HG03066 (cell line): Measurements from ENCODE around the gene SERPINB1.

Experiments used
- ATAC-seq: cut with Tn5 transposase; IDR thresholded peaks from one replicate; pipeline ENCODE4 v1.9.1; 2021; ENCODE audit warnings: low read depth; ENCODE audit not compliant: unreplicated experiment

SERPINB1 gene

DNA sequence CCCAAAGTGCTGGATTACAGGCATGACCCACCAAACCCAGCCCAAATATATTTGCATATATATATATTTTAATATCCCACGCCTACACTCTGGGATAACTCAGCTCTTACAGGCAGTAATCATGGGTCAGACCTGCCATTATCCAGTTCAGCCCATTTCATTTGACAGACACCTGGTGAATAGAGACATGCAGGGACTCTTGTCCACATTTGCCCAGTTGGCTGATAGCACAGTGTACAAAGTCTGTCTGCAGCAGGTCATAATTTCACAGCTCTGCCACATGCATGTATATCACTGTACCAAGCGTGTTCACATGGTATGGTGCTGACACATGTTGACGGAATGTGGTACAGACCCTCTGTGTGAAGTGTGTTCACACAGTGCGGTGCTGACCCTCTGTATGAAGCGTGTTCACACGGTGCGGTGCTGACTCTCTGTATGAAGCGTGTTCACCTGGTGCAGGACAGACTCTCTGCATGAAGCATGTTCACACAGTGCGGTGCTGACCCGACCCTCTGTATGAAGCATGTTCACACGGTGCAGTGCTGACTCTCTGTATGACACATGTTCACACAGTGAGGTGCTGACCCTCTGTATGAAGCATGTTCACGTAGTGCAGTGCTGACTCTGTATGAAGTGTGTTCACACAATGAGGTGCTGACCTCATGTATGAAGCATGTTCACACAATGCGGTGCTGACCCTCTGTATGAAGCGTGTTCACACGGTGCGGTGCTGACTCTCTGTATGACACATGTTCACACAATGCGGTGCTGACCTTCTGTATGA is 10.3 kb upstream of the SERPINB1 start:
- no peak for ATAC-seq

DNA sequence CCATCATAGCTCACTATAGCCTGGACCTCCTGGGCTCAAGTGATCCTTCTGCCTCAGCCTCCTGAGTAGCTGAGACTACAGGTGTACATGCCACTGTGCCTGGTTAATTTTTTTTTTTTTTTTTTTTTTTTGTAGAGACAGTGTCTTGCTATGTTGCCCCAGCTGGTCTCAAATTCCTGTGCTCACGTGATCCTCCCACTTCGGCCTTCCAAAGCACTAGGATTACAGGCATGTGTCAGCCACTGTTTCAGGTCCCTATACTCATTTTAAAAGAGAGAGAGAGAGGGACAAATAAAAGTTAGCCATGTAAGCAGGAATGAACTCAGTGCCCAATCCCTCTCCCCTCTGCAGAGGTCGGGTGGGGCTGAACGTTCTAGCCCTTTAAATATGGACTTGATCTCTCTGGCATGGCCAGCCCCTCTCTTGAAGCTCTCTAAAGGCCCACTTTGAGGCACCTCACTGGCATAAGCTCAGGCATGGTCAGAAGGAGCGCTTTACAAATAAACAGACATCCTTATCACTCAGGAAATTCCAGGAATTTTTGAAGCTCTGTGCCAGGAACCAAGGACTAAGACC is 9.0 kb upstream of the SERPINB1 start:
- ATAC-seq, result no peak

DNA sequence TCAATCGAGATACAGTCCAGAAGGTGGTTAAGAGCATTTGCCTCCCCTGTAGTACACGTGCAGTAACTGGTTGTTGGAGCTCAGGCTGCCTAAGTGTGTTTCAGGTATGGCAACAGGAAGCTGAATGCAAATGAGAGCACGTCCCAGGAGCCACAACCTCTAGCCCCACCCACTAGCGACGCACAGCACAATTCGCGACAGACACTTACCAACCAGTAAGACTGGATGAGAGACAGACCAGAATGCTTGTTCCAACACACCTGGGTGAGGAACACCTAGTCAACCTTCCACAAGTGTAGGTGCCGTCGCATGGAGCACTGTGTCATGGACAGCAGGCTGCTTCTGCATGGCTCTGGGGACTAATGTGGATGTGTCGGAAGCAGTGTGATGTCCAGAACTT is 7.2 kb upstream of the SERPINB1 start:
- ATAC-seq, result no peak

DNA sequence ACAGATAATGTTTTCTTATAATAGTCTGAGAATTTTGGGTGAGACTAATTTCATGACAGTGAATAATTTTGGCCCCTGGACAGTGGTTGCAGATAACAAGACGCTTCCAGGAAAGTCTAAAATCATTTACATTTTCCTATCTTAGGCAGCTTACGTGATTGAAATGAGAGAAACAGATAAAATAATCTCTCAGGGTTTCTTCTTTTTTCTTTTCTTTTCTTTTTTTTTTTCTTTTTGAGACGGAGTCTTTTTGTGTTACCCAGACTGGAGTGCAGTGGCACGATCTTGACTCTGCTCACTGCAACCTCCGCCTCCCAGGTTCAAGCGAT is 4.2 kb upstream of the SERPINB1 start:
- no peak for ATAC-seq

DNA sequence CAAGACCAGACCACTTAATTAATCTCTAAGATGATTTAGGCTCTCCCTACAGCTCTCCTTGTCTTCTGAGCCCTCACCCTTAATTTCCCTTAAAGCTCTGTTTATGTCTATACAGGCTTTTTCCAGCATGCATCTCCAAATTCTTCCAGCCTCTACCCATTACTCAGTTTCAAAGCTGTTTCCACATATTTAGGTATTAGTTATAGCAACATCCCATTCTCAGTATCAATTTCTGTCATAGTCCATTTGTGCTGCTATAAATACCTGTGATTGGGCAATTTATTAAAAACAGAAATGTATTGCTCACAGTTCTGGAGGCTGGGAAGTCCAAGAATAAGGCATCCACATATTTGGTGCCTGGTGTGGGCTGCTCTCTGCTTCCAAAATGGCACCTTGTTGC is 2.3 kb upstream of the SERPINB1 start:
- no peak for ATAC-seq

DNA sequence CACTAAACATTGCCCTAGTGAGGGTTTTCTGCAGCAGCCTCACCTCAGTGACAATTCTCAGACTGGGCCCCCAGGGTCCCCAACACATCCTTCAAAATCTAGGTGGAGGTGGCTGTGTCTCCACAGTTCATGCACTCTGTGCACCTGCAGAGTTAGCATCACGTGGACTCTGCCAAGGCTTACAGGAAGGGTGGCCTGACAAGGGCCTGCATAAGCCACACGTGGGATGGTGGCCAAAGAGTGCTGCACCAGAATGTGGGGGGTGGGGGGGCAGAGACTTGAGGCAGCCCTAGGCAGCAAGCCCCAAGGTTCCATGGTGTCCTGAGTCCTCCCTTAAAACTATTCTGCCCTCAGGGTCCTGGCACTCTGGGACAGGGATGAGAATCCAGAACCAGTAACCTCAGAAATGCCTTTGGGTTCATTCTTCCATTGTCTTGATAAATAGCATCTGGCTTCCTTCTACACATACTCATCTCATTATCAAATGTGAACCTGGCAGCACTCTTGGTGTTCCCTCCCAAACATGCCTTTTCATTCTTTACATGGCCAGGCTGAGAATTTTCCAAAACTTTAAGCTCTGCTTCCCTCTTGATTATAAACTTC is 1.6 kb upstream of the SERPINB1 start:
- no peak for ATAC-seq

DNA sequence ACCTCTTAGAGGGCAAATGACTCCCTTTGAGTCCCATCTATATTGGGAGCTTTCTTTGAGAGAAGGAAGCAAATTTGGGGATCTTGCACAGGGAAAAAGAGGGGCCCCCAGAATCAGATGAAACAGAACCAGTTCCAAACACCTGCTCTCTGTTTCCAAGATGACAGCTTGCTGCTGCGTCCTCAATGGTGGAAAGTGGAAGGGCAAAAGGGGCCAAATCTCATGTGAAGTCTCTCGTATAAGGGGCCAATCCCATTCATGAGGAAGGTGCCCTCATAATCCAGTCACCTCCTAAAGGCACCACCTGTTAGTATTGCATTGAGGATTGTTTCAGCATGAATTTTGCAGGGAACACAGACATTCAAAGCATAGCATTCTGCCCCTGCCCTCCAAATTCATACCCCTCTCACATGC is 483 bp upstream of the SERPINB1 start:
- no peak for ATAC-seq

DNA sequence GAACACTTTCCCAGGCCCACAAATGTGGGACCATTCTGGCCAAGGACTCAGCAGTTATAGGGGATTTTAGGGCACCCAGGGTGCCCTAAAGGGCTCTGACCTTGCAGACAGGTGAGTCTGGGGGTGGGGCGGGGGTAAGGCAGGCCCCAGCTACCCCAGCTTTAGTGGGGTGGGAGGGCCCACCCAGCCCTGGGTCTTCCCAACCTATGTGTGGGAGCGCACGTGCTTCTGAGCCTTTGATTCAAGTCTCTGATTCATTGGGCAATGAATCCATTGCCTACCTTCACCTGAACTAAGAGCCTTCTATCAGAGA is 958 bp downstream of the SERPINB1 start:
- ATAC-seq, result no peak

DNA sequence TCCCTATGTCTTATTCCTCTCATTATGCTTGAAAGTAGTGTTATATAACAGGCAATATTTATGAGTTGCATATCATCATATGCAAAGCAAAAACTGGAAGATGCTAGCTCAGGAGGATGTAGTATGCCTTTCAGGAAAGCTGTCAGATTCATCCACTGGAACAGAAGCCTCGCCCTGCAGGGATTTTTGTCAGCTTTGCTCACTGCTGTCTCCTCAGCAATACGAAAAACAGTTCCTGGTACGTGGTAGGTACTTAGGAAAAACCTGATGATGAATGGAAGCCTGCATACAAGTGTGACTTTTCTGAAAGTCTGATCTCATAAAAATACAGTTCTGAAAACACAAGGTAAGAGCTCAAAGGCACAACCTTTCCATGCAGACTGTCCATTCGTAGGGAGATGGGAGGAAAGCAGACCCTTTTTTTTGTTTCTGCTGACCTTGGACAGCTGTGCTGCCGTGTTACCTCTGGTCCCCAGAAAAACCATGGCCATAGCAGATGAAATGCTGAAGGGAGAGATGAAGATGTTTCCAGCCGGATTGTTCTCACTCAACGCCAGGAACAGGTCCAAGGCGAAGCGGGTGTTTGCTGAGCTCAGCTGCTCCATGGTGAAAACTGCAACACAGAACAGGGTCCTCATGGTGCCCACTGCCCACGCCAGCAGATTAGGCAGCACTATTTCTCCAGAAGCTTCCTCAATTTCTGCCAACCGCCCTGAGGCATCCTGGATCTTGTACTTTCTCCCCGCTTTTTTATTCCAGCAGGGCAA is 1.5 kb downstream of the SERPINB1 start:
- no peak for ATAC-seq

DNA sequence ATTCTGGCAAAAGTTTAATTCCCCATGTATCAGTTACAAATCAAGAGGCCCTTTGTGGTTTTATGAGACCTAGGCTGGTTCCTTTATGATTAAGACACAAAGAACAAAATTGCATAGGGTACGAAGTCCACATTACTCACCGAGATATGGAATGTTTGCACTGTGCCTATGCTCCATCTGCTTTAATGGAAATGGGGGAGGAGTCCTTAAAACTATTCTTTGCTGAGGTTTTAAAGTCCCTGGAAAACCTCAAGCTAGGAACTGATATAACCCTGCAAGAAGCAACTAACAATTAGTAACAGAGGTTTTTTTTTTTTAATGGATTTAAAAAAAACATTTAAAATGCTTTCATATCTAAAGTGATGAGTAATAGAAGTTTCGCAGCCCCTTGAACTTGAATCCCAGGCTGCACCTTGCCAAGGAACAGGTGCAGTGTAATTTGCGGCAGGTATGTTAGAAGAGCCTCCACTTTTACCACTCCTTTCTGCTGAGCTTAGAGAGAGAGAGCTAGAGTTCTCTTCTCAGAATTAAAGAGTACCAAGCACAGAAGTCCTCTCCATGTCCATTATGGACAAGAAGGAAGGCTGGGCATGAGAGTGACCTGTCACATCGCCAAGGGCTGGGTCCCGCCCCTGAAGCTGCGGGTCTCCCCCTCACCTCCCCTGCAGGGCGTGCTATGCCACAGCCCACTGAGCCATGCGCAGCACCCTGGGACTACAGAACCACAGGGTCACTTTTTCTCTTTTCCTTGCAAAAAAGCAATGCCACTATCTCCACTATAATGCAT is 2.3 kb downstream of the SERPINB1 start:
- no peak for ATAC-seq

DNA sequence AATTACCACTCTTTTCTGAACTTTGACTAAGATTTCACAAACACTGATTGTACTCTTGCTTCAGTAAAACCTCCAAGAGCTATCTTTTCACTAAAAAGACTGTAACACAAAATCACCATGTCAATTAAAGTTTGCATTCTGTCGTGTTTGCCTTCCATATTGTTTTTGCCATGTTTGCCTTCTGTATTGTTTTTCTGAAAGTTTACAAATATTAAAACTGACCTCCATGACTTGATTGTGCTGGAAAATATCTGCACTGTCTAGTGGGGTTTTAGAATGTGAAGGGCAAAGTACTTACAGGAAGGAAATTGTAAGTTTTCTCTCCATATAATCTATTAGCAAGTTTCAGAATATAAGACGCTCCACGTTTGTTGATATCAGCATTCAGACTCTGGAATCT is 3.4 kb downstream of the SERPINB1 start:
- no peak for ATAC-seq

DNA sequence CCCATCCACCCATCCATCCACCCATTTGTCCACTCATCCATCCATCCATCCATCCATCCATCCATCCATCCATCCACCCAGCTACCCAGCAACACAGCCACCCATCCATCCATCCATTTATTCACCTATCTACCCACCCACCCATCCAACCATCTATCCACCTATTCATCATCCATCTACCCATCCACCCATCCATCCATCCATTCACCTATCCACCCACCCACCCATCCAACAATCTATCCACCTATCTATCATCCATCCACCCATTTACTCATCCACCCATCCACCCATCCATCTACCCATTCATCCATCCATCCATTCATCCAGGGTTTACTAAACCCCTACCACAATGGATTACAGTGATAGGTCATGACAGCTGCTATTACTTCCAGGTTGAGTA is 7.4 kb downstream of the SERPINB1 start:
- no peak for ATAC-seq

DNA sequence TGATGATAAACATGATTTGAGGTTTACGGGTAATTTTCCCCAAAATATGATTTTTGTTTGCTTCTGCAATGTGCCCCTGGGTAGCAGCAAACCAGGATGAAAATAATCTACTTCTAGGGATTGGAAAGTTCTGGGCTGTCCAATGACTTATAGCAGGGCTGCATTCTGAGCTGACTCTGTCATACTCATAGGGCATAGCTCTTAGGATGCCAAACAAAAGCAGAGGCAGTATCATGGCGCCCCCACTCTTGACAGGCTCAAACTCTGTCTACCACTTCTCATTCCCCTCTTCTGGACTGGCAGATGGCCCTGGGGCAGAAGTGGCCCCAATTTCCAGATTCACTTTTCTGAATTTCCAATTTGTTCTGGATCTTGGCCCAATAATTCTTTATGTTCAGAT is 10.3 kb downstream of the SERPINB1 start:
- ATAC-seq, result no peak

DNA sequence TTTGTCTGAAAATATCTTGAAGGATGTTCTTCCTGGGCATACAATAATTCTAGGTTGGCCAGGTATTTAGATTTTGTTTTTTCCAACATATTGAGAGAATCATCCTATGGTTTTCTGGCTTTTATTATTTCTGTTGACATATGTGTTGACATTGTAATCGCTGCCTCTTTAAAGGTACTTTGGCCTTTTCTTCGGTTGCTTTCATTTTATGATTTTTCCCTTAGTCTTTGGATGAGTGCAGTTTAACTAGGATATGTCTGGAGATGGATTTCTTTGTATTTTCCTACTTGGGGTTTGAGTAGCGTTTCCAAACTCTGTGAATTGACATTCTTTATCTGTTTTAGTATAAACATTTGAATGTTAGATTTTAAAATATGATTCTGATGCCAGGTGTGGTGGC is 11.5 kb downstream of the SERPINB1 start:
- no peak for ATAC-seq

DNA sequence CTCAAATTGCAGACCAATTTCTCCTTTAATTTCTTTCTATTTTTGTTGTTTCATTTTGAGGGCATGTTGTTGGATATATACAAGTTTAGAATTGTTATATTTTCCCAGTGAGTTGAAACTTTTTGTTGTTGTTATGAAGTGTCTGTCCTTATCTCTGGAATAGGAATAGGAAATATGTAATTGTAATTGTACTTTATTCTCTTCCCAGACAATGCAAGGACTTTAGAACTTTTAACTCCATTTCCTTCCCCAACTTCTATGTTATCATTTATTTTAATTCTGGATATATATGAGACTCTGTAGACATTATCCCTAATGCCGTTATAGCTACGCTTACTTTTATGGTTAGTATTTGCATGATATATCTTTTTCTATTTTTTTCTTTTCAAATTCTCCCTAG is 12.4 kb downstream of the SERPINB1 start:
- no peak for ATAC-seq

DNA sequence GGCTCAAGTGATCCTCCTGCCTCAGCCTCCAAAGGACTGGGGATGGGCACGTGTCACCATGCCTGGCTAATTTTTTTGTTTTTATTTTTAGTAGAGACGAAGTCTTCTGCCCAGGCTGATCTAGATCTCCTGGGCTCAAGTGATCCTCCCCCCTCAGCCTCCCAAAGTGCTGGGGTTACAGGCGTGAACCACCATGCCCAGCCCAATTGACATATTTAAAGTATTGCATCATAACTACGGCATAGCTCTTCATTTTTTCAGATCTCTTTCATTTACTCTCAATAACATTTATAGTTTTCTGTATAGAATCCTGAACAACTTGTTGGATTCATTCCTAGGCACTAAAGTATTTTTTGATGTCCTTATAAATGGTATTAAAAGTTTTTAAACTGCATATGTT is 13.0 kb downstream of the SERPINB1 start:
- no peak for ATAC-seq

DNA sequence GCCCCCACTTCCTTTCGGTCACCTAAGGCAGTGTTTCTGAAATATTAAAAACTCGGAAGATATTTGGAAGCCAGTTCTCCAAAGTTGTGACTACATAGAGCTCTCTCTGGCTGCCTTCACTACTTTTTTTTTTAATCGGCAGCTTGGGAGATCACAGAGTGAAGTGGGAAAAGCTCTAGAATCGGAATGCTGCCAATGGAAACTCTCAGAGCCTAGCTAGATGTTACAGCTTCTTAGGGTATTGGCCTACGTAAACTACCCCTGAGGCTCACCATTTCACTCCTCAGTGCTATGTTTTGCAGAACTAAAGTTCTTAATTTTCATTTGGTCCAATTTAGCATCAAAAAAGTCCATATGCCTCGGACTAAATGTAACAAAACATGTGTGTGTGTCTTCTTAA is 14.5 kb downstream of the SERPINB1 start:
- ATAC-seq, result no peak

DNA sequence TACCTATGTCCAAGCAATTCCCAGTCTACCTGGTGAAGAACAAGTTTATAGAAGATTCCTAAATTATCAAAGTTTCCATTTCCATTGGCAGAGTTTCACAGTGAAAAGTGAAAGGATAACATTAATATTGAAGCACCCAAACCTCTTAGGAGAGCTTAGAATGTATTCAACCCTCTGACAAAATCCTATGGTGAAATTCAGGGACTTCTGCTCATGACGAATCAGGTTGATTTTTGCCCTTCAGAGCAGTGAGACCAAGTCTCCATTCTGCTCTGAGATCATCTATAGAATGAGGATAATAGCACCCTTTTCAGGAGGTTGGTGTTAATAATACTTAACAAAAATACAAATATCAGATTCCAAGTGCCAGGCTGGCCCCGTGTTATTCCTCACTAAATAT is 15.5 kb downstream of the SERPINB1 start:
- no peak for ATAC-seq

DNA sequence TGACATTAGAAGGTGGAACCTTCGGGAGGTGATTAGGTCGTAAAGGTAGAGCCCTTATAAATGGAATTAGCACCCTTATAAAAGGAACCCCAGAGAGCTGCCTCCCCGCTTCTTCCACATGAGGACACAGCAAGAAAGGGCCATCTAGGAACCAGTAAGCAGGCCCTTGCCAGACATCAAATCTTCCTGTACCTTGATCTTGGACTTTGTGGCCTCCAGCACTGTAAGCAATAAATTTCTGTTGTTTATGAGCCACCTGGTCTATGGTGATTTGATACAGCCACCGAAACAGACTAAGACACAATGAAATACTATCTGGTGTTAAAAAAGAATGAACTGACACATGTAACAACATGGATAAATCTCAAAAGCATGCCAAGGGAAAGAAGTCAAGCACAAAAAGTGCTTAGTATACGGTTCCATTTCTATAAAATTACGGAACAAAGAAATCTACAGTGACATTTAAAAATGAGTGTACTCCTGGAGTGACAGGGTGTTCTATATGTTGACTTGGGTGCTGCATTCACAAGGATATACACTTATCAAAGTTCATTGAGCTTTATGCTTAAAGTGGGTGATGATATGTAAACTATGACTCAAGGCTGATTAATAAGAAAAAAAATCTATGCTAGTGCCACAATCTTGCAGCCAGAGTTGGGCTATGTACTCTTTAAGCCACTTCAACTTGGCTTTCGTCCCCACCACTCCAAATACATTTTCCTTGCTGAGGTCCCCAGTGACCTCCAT is 18.4 kb downstream of the SERPINB1 start:
- no peak for ATAC-seq

DNA sequence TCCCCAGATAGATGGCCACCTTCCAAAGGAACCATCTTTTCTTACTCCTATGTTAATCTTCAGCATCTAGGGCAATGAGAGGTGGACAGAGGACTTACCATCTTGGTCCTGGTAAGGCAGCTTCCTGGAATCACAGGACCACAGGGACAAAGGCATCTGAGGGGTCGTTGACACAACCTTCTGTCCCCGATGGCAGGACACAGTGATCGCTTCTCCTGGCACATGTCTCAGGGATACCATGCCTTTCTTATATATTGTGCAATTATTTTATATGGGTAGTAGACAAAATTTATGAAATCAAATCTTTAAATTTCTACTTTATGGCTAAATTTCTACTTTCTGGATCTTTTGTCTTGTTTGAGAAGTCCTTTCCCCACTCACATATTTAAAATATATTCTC is 20.1 kb downstream of the SERPINB1 start:
- ATAC-seq, result no peak
